AG09309 (cell line): Measurements from ENCODE around the gene UNC80.

Experiments used
- DNase-seq: peaks from one replicate; pipeline ENCODE4 v3.0.0-alpha.2; 2010; ENCODE audit warnings: low read depth
- H3K4me3 ChIP-seq: 2 replicates; pipeline ENCODE4 v1.5.1; 2011; ENCODE audit warnings: mild to moderate bottlenecking, low read depth, low read length, moderate library complexity; ENCODE audit not compliant: control insufficient read depth
- TF ChIP-seq, protein P1 (sequence below): IDR thresholded peaks from 2 replicates; pipeline ENCODE4 v1.5.1; 2011; ENCODE audit warnings: mild to moderate bottlenecking, low read depth, low read length, inconsistent platforms; ENCODE audit not compliant: insufficient read depth, control insufficient read depth; ENCODE audit errors: missing control alignments

UNC80 gene

GRCh38 chr2:209768557-209768956 is 3.1 kb upstream of the UNC80 start:
- DNase-seq = no peak
- TF ChIP-seq, protein P1, sequence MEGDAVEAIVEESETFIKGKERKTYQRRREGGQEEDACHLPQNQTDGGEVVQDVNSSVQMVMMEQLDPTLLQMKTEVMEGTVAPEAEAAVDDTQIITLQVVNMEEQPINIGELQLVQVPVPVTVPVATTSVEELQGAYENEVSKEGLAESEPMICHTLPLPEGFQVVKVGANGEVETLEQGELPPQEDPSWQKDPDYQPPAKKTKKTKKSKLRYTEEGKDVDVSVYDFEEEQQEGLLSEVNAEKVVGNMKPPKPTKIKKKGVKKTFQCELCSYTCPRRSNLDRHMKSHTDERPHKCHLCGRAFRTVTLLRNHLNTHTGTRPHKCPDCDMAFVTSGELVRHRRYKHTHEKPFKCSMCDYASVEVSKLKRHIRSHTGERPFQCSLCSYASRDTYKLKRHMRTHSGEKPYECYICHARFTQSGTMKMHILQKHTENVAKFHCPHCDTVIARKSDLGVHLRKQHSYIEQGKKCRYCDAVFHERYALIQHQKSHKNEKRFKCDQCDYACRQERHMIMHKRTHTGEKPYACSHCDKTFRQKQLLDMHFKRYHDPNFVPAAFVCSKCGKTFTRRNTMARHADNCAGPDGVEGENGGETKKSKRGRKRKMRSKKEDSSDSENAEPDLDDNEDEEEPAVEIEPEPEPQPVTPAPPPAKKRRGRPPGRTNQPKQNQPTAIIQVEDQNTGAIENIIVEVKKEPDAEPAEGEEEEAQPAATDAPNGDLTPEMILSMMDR = no peak

DNA sequence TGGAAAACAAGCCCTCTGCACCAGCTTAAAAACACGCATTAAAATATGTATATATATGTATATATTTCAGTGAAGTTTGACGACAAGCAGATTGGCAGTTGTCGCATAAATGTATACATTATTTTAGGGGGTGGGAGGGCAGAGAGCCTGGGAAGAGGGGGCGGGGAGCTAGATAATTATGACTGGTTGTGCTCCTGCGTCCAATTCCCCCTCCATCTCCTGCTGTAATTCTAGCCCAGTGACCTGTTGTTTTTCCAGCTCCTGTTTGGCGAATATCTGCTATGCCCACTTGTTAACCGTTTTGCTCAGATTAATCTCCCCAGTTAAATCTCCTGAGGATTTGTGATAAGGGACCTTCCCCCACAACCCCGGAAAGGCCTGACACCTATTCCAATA is 656 bp downstream of the UNC80 start:
- TF ChIP-seq, protein P1 = no peak
- H3K4me3 ChIP-seq = no peak overlapping the region
- DNase-seq = no peak

More at GRCh38 chr2:209768557-209768956, 3.1 kb upstream of the UNC80 start:
- no peak overlapping the region for H3K4me3 ChIP-seq

DNA sequence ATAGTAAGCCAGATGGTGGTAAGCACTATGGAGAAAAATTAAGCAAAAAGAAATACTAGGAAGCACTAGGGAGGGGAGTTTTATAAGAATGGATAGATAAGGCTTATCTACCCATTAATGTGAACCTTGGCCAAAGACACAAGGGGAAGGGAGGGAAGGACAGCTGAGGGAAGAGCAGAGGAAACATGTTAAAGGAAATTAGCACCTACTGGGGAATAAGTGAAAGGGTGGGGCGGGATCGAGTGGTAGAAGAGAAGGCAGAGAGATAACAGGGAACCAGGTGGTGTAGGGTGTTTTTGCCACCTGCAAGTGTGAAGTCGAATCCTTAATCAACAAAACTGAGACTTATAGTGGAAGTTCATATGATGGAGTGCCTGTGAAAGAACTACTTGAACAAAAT is 1.7 kb downstream of the UNC80 start:
- TF ChIP-seq, protein P1 = no peak
- no peak overlapping the region for H3K4me3 ChIP-seq
- DNase-seq = no peak

DNA sequence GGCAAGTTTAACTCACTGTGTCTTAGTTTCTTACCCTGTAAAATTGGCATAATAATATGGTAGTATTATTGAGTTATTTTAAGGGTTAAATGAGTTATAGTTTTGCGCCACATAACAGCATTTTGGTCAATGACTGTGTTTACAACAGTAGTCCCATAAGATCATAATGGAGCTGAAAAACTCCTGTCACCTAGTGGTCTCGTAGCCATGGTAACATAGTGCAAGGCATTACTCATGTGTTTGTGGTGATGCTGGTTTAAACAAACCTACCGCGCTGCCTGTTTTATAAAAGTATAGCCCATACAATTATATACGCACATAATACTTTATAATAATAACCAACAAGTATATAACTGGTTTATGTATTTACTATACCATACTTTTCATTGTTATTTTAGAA is 15.8 kb downstream of the UNC80 start:
- TF ChIP-seq, protein P1 = no peak
- H3K4me3 ChIP-seq = no peak overlapping the region
- no peak for DNase-seq

- TF ChIP-seq, protein P1 = no peak
- no peak overlapping the region for H3K4me3 ChIP-seq
- no peak for DNase-seq
Measured at GRCh38 chr2:209788925-209789324, 17.3 kb downstream of the UNC80 start.

- TF ChIP-seq, protein P1 = no peak
- no peak for DNase-seq
- no peak overlapping the region for H3K4me3 ChIP-seq
Measured at GRCh38 chr2:209790066-209790728, 18.6 kb downstream of the UNC80 start.
